MCF 10A (cell line): Measurements from ENCODE around the gene ZNF777. TPM values are rescaled to one million over a fixed set of nuclear protein-coding genes. Genes with fewer than 3 reads are reported as not detected.
"Not testable (repeated sequence)": the region's sequence is repeated elsewhere in the genome, so short reads cannot be mapped to it uniquely, and the experiment has no call there.

Experiments used
- BruUV-seq: library from RNA; stranded (reverse); fragments of 400-500 nt; replicated peaks from 2 replicates; lab custom pipeline; 2021; lab: Mats Ljungman, UMichigan
- CTCF ChIA-PET: fragments of 300-600 bp; sonication (Branson Sonifier 250); formaldehyde crosslinking; extraction: SDS; loops from one replicate; lab custom pipeline; 2021; ENCODE audit warnings: antibody characterized with exemption, inconsistent platforms; lab: Yijun Ruan, JAX
- POLR2A ChIA-PET: fragments of 300-600, 350-650 bp; sonication (Branson Sonifier 250); formaldehyde crosslinking; extraction: SDS; loops from one replicate; lab custom pipeline; 2020; ENCODE audit warnings: antibody characterized with exemption, inconsistent platforms; lab: Yijun Ruan, JAX
- DNase-seq: peaks from one replicate; pipeline ENCODE4 v3.0.0-alpha.2; 2018; ENCODE audit not compliant: unreplicated experiment
- H3K27ac Mint-ChIP-seq: one replicate; pipeline ENCODE4 v1.8.0; 2022; ENCODE audit warnings: mild to moderate bottlenecking, low read depth, mixed read lengths; ENCODE audit not compliant: unreplicated experiment
- H3K27me3 Mint-ChIP-seq: one replicate; pipeline ENCODE4 v1.8.0; 2022; ENCODE audit warnings: mixed read lengths; ENCODE audit not compliant: insufficient read depth, unreplicated experiment
- H3K36me3 Mint-ChIP-seq: one replicate; pipeline ENCODE4 v1.8.0; 2022; ENCODE audit warnings: mild to moderate bottlenecking, moderate library complexity, mixed read lengths; ENCODE audit not compliant: insufficient read depth, unreplicated experiment
- H3K4me1 Mint-ChIP-seq: one replicate; pipeline ENCODE4 v1.8.0; 2022; ENCODE audit warnings: mixed read lengths; ENCODE audit not compliant: insufficient read depth, unreplicated experiment
- H3K4me3 Mint-ChIP-seq: one replicate; pipeline ENCODE4 v1.8.0; 2022; ENCODE audit warnings: mild to moderate bottlenecking, moderate library complexity, mixed read lengths; ENCODE audit not compliant: unreplicated experiment
- H3K9me3 Mint-ChIP-seq: one replicate; pipeline ENCODE4 v1.8.0; 2022; ENCODE audit warnings: mixed read lengths; ENCODE audit not compliant: unreplicated experiment
- CTCF ChIP-seq: fragments of 200-600 bp; IDR thresholded peaks from one replicate; pipeline ENCODE4 v1.8.0; 2022; ENCODE audit warnings: antibody characterized with exemption, mild to moderate bottlenecking; ENCODE audit not compliant: unreplicated experiment
- intact Hi-C: fragments of 100-400 bp; cut with micrococcal nuclease; formaldehyde crosslinking; loops from 2 replicates; pipeline ENCODE4 v1.14.1; 2022
- total RNA-seq: library from RNA; stranded (reverse); gene quantifications from 2 replicates; pipeline ENCODE4 v1.2.3, GENCODE V29; 2022

The ZNF777 gene
- total RNA-seq, 1 experiment from 2014 or later, result 22.9 TPM

- intact Hi-C loops, result no loop called here
- no TSS peak for BruUV-seq
These were observed 46.0 kb downstream of the ZNF777 start for GRCh38 chr7:149414745-149415390.

GRCh38 chr7:149414171-149414570 lies 46.7 kb downstream of the ZNF777 start:
- H3K4me1 Mint-ChIP-seq, result no peaks in the 10 kb centered on the region
- H3K27me3 Mint-ChIP-seq, result no peaks in the 10 kb centered on the region
- H3K27ac Mint-ChIP-seq, result no peak overlapping the region
- ChIA-PET CTCF (no interaction called here), POLR2A (no interaction called here)
- intact Hi-C loops, result no loop called here
- DNase-seq, result no peak
- BruUV-seq, result no TSS peak
- no peak for TF ChIP-seq CTCF
- H3K4me3 Mint-ChIP-seq, result no peak overlapping the region
- H3K36me3 Mint-ChIP-seq, result no peaks in the 10 kb centered on the region
- H3K9me3 Mint-ChIP-seq, result peaks cover 8% of the 10 kb centered on the region

More at GRCh38 chr7:149414745-149415390, 46.0 kb downstream of the ZNF777 start:
- ChIA-PET CTCF (no interaction called here), POLR2A (no interaction called here)
- no peak overlapping the region for H3K27ac Mint-ChIP-seq
- no peak overlapping the region for H3K4me3 Mint-ChIP-seq
- H3K27me3 Mint-ChIP-seq, result no peaks in the 10 kb centered on the region
- no peak for DNase-seq
- peaks cover 8% of the 10 kb centered on the region for H3K9me3 Mint-ChIP-seq
- TF ChIP-seq CTCF, result no peak
- no peaks in the 10 kb centered on the region for H3K4me1 Mint-ChIP-seq
- no peaks in the 10 kb centered on the region for H3K36me3 Mint-ChIP-seq

GRCh38 chr7:149413083-149413482 lies 47.8 kb downstream of the ZNF777 start:
- H3K27ac Mint-ChIP-seq, H3K27me3 Mint-ChIP-seq, intact Hi-C loops, DNase-seq, H3K4me3 Mint-ChIP-seq, POLR2A ChIA-PET, H3K36me3 Mint-ChIP-seq, BruUV-seq, H3K4me1 Mint-ChIP-seq, H3K9me3 Mint-ChIP-seq: not testable (repeated sequence)
- CTCF ChIA-PET, result interaction anchor here (2.6 kb wide), 1 partner anchor 103 kb away, joined by 13 read pairs; no protein-coding TSS in a partner anchor

- ChIA-PET POLR2A (no interaction called here), CTCF (interaction anchor here (0.7 to 1.0 kb wide), 2 partner anchors 9 to 421 kb away, joined by 3 read pairs; no protein-coding TSS in a partner anchor)
- H3K9me3 Mint-ChIP-seq, result peaks cover 8% of the 10 kb centered on the region
- intact Hi-C loops, result no loop called here
- TF ChIP-seq CTCF, result no peak
- H3K4me1 Mint-ChIP-seq, result no peaks in the 10 kb centered on the region
- H3K4me3 Mint-ChIP-seq, result no peak overlapping the region
- DNase-seq, result no peak
- H3K27me3 Mint-ChIP-seq, result no peaks in the 10 kb centered on the region
- no peaks in the 10 kb centered on the region for H3K36me3 Mint-ChIP-seq
- no peak overlapping the region for H3K27ac Mint-ChIP-seq
- no TSS peak for BruUV-seq
These were observed 51.0 kb downstream of the ZNF777 start for GRCh38 chr7:149409895-149410294.
